ENCODE results near the gene TMEM62.

- no peak for TF ChIP-seq POLR2A (conservative IDR thresholded peaks at IDR 0.05)
- no peak for TF ChIP-seq RCOR1 (IDR thresholded peaks at IDR 0.05; ENCODE audit: borderline replicate concordance in 1 of 2, low read depth in 2 of 2, low read length in 2 of 2)
- TF ChIP-seq GATAD2A (IDR thresholded peaks at IDR 0.05): no peak
- TF ChIP-seq CBX8 (IDR thresholded peaks at IDR 0.05; ENCODE audit: borderline replicate concordance, extremely low read depth, low read depth, low read length, poor library complexity, severe bottlenecking): no peak
- TF ChIP-seq ZKSCAN8 (CRISPR knock-in tag; IDR thresholded peaks at IDR 0.05): no peak
- no peak for TF ChIP-seq IRF2 (CRISPR knock-in tag; IDR thresholded peaks at IDR 0.05)
Measured at GRCh38 chr15:43094416-43095030, 38.9 kb upstream of the TMEM62 start.

All from K562 (cell line).